Astrocyte (in vitro differentiated cells and primary cell): ENCODE results near the gene ACSL6. TPM values are rescaled to one million over a fixed set of nuclear protein-coding genes. Genes with fewer than 3 reads are reported as not detected.
A peak's percentile ranks its signal among the peaks of the same experiment; 100 is the strongest.

Experiments used
- DNase-seq: peaks from one replicate; pipeline ENCODE4 v3.0.0-alpha.2; 2010; ENCODE audit warnings: low read depth
- FAIRE-seq: peaks from 2 replicates; lab custom pipeline; 2011; peaks lifted over from hg19 to GRCh38; lab: Jason Lieb, UNC
- H2AFZ ChIP-seq: 2 replicates; pipeline ENCODE4 v1.6.0; 2012; ENCODE audit warnings: low read depth, low read length, inconsistent platforms
- H3K27ac ChIP-seq: 2 replicates; pipeline ENCODE4 v1.5.1; 2011; ENCODE audit warnings: low read depth, low read length, inconsistent platforms
- H3K27me3 ChIP-seq: 2 replicates; pipeline ENCODE4 v1.6.0; 2011; ENCODE audit warnings: low read length, inconsistent platforms; ENCODE audit not compliant: insufficient read depth
- H3K36me3 ChIP-seq: 2 replicates; pipeline ENCODE4 v1.5.1; 2011; ENCODE audit warnings: low read length, inconsistent platforms; ENCODE audit not compliant: insufficient read depth
- H3K4me1 ChIP-seq: 2 replicates; pipeline ENCODE4 v1.5.1; 2011; ENCODE audit warnings: low read length, inconsistent platforms; ENCODE audit not compliant: insufficient read depth
- H3K4me2 ChIP-seq: 2 replicates; pipeline ENCODE4 v1.6.0; 2012; ENCODE audit warnings: low read length, inconsistent platforms
- H3K4me3 ChIP-seq: 2 replicates; pipeline ENCODE4 v1.5.1; 2011; ENCODE audit warnings: low read depth, mild to moderate bottlenecking, low read length, inconsistent platforms; ENCODE audit not compliant: insufficient read depth
- H3K79me2 ChIP-seq: 2 replicates; pipeline ENCODE4 v1.6.0; 2012; ENCODE audit warnings: mild to moderate bottlenecking, low read length, inconsistent platforms; ENCODE audit not compliant: insufficient read depth
- H3K9ac ChIP-seq: 2 replicates; pipeline ENCODE4 v1.6.0; 2012; ENCODE audit warnings: mild to moderate bottlenecking, low read length, inconsistent platforms
- H3K9me3 ChIP-seq: 2 replicates; pipeline ENCODE4 v1.5.1; 2012; ENCODE audit warnings: low read depth, mild to moderate bottlenecking, low read length, inconsistent platforms; ENCODE audit not compliant: insufficient read depth
- H4K20me1 ChIP-seq: 2 replicates; pipeline ENCODE4 v1.6.0; 2012; ENCODE audit warnings: low read length, inconsistent platforms; ENCODE audit not compliant: insufficient read depth
- H3K27ac Mint-ChIP-seq: one replicate; pipeline ENCODE4 v1.8.0; 2021; ENCODE audit warnings: mild to moderate bottlenecking, mixed read lengths; ENCODE audit not compliant: unreplicated experiment
- H3K27me3 Mint-ChIP-seq: one replicate; pipeline ENCODE4 v1.8.0; 2021; ENCODE audit warnings: low read depth, mixed read lengths; ENCODE audit not compliant: unreplicated experiment
- H3K36me3 Mint-ChIP-seq: one replicate; pipeline ENCODE4 v1.8.0; 2021; ENCODE audit warnings: low read depth, mixed read lengths; ENCODE audit not compliant: unreplicated experiment
- H3K4me1 Mint-ChIP-seq: one replicate; pipeline ENCODE4 v1.8.0; 2021; ENCODE audit warnings: low read depth, mixed read lengths; ENCODE audit not compliant: unreplicated experiment
- H3K4me3 Mint-ChIP-seq: one replicate; pipeline ENCODE4 v1.8.0; 2021; ENCODE audit warnings: mild to moderate bottlenecking, moderate library complexity, mixed read lengths; ENCODE audit not compliant: unreplicated experiment
- H3K9me3 Mint-ChIP-seq: one replicate; pipeline ENCODE4 v1.8.0; 2021; ENCODE audit warnings: mild to moderate bottlenecking, mixed read lengths; ENCODE audit not compliant: unreplicated experiment
- EZH2 ChIP-seq: IDR thresholded peaks from 2 replicates; pipeline ENCODE4 v1.6.1; 2012; ENCODE audit warnings: mild to moderate bottlenecking, low read length, inconsistent platforms; ENCODE audit not compliant: insufficient read depth
- total RNA-seq: library from RNA; stranded (reverse); gene quantifications from 2 replicates; pipeline ENCODE4 v1.2.1, GENCODE V29; 2021
- TF ChIP-seq, protein P1 (sequence below): IDR thresholded peaks from 2 replicates; pipeline ENCODE4 v1.5.1; 2011; ENCODE audit warnings: low read depth, mild to moderate bottlenecking, inconsistent platforms, low read length, moderate library complexity; ENCODE audit not compliant: insufficient read depth

Gene ACSL6
- total RNA-seq, 1 donor from 2014 or later: 0.07 TPM

DNA sequence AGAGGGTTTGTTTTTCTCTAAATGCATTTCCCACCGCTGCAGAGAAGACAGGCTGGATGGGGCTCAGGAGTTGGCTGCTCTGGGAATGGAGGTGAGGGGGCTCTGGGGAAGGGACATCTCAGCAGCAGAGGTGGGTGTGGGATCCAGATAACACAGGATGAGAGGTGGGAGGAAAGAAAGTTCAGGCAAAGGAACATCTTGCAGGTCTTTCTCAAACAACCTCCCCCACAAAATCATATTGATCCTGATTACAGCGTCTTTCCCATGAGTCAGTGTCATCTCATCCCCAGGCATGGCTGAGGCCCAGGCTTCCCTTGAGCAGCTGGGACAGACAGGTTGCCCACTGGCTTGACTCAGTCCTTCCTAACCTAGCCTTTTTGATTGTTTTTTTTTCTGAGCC, 11.3 kb upstream of the ACSL6 start:
- no peaks in the 10 kb centered on the region for H3K79me2 ChIP-seq
- no peak overlapping the region for H3K9ac ChIP-seq
- H3K9me3 Mint-ChIP-seq: no peaks in the 10 kb centered on the region
- no peaks in the 10 kb centered on the region for H4K20me1 ChIP-seq
- peaks cover 14% of the 10 kb centered on the region for H3K27me3 ChIP-seq
- peaks cover 8% of the 10 kb centered on the region for H3K4me1 Mint-ChIP-seq
- H3K4me1 ChIP-seq: no peaks in the 10 kb centered on the region
- H3K27me3 Mint-ChIP-seq: peaks cover 18% of the 10 kb centered on the region
- no peak overlapping the region for H3K4me3 ChIP-seq
- H3K4me3 Mint-ChIP-seq: no peak overlapping the region
- no peak for FAIRE-seq
- no peaks in the 10 kb centered on the region for H3K36me3 ChIP-seq
- no peak overlapping the region for H2AFZ ChIP-seq
- H3K36me3 Mint-ChIP-seq: no peaks in the 10 kb centered on the region
- no peak for DNase-seq
- no peaks in the 10 kb centered on the region for H3K9me3 ChIP-seq
- H3K27ac ChIP-seq: no peak overlapping the region
- no peak for TF ChIP-seq EZH2
- TF ChIP-seq, protein P1, sequence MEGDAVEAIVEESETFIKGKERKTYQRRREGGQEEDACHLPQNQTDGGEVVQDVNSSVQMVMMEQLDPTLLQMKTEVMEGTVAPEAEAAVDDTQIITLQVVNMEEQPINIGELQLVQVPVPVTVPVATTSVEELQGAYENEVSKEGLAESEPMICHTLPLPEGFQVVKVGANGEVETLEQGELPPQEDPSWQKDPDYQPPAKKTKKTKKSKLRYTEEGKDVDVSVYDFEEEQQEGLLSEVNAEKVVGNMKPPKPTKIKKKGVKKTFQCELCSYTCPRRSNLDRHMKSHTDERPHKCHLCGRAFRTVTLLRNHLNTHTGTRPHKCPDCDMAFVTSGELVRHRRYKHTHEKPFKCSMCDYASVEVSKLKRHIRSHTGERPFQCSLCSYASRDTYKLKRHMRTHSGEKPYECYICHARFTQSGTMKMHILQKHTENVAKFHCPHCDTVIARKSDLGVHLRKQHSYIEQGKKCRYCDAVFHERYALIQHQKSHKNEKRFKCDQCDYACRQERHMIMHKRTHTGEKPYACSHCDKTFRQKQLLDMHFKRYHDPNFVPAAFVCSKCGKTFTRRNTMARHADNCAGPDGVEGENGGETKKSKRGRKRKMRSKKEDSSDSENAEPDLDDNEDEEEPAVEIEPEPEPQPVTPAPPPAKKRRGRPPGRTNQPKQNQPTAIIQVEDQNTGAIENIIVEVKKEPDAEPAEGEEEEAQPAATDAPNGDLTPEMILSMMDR: no peak
- no peak overlapping the region for H3K27ac Mint-ChIP-seq
- H3K4me2 ChIP-seq: no peak overlapping the region

DNA sequence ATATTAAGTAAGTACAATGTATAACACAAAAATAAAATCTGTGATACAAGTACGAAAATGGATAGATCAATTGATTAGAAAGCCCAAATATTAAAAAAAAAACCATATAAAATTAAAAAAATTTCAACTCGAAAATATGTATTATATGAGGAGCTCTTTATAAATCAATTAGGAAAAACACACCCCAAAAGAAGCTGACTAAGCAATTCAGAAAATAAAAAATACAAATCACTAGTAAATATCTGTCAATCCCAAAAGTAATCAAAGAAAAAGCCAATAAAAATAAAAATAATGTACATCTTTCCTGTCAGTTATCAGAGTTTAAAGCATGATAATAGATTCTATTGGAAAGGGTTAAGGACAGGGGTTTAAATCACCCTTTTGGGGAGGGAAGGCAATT, 10.2 kb upstream of the ACSL6 start:
- no peak overlapping the region for H3K27ac ChIP-seq
- FAIRE-seq (no peak), DNase-seq (no peak)
- H3K4me3 ChIP-seq: no peak overlapping the region
- H4K20me1 ChIP-seq: no peaks in the 10 kb centered on the region
- Mint-ChIP-seq H3K9me3 (no peaks in the 10 kb centered on the region), H3K27me3 (peaks cover 18% of the 10 kb centered on the region), H3K4me3 (no peak overlapping the region), H3K4me1 (peaks cover 8% of the 10 kb centered on the region), H3K36me3 (no peaks in the 10 kb centered on the region), H3K27ac (no peak overlapping the region)
- TF ChIP-seq, protein P1: no peak
- TF ChIP-seq EZH2: no peak
- no peak overlapping the region for H3K4me2 ChIP-seq
- no peaks in the 10 kb centered on the region for H3K36me3 ChIP-seq
- no peaks in the 10 kb centered on the region for H3K4me1 ChIP-seq
- H2AFZ ChIP-seq: no peak overlapping the region
- H3K27me3 ChIP-seq: peaks cover 18% of the 10 kb centered on the region
- no peak overlapping the region for H3K9ac ChIP-seq
- H3K79me2 ChIP-seq: no peaks in the 10 kb centered on the region
- H3K9me3 ChIP-seq: no peaks in the 10 kb centered on the region

DNA sequence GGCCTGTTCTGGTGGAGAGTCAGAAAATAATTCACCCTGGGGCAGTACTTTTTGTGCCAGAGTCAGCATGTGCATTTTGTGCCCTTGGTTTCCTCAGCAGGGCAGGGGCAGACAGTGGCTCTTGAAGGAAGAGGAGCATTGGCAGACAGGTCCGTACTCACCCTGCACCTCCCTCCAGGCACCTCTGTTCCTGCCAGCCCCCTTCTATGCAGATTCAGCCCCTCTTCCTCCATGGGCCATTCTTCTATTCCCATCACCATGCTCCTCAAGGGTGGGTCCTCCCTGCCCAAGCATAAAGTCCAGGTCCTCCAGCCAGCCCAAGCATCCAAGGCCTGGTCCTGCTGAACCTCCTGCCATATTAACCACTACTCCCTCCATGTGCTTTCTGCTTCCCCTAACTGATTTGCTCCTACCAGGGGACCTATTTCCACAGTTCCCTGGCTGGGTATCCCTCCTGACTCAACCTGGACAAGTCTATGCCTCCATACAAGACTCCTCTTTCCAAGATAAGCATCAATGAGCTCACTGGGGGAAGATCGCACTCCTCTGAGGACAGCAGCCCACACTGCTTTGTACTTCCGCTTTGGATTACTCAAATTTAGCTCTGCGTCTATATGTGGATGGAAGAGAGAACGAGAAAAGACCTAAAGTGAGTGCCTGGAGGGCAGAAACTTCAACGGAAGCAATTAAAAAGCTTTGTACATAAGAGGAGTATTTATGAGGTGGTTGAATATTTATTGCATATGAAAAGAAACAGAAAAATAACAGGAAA, 9.3 kb upstream of the ACSL6 start:
- H3K27me3 Mint-ChIP-seq: peaks cover 25% of the 10 kb centered on the region
- H3K4me3 Mint-ChIP-seq: no peak overlapping the region
- Histone ChIP-seq H3K9ac (no peak overlapping the region), H3K4me2 (no peak overlapping the region), H3K27ac (no peak overlapping the region), H4K20me1 (no peaks in the 10 kb centered on the region), H3K4me3 (no peak overlapping the region), H3K4me1 (no peaks in the 10 kb centered on the region), H3K36me3 (no peaks in the 10 kb centered on the region), H3K9me3 (no peaks in the 10 kb centered on the region), H2AFZ (no peak overlapping the region), H3K27me3 (peaks cover 24% of the 10 kb centered on the region), H3K79me2 (no peaks in the 10 kb centered on the region)
- H3K4me1 Mint-ChIP-seq: peaks cover 8% of the 10 kb centered on the region
- TF ChIP-seq, protein P1: no peak
- FAIRE-seq: no peak
- no peak for DNase-seq
- no peaks in the 10 kb centered on the region for H3K9me3 Mint-ChIP-seq
- H3K36me3 Mint-ChIP-seq: no peaks in the 10 kb centered on the region
- H3K27ac Mint-ChIP-seq: peak overlapping the region; percentile 88
